Peyer's patch (tissue), 4 donors: ENCODE data around the gene UBE2L6. TPM values are rescaled to one million over a fixed set of nuclear protein-coding genes. Genes with fewer than 3 reads are reported as not detected.

ENCODE experiments used
- DNase-seq, 3 donors: peaks; one replicate each; pipeline ENCODE4 v3.0.0-alpha.2; 2017 to 2019
- H3K27ac ChIP-seq, 4 donors: fragments of 200-600 bp; sonication (generic); one replicate each; pipeline ENCODE4 v1.5.1; 2016 to 2019
- H3K27me3 ChIP-seq, 2 donors: fragments of 200-600 bp; sonication (generic); one replicate each; pipeline ENCODE4 v1.5.1; 2019
- H3K36me3 ChIP-seq, 3 donors: fragments of 200-600 bp; sonication (generic); one replicate each; pipeline ENCODE4 v1.5.1; 2016 to 2019
- H3K4me1 ChIP-seq, 4 donors: fragments of 200-600 bp; sonication (generic); one replicate each; pipeline ENCODE4 v1.5.1; 2016 to 2019
- H3K4me3 ChIP-seq, 4 donors: fragments of 200-600 bp; sonication (generic); 1 replicate in 3 of 4; 2 replicates in 1 of 4; pipeline ENCODE4 v1.5.1; 2016 to 2019; ENCODE audit warnings: mild to moderate bottlenecking in 1 of 4
- H3K9me3 ChIP-seq, 4 donors: fragments of 200-600 bp; sonication (generic); one replicate each; pipeline ENCODE4 v1.5.1; 2016 to 2019; ENCODE audit warnings: mild to moderate bottlenecking in 1 of 4
- CTCF ChIP-seq, 6 experiments: fragments of 450-650 bp in 4 of 6; fragments of 200-600 bp in 2 of 6; sonication (generic) in 1 of 6; IDR thresholded peaks; one replicate each; pipeline ENCODE4 v1.5.1; 2017 to 2019; ENCODE audit warnings: antibody characterized with exemption in 6 of 6, mild to moderate bottlenecking in 3 of 6, moderate library complexity in 1 of 6
- POLR2A ChIP-seq, 2 donors: fragments of 450-650 bp; IDR thresholded peaks; one replicate each; pipeline ENCODE4 v1.5.1; 2017; ENCODE audit warnings: antibody characterized with exemption in 2 of 2, mild to moderate bottlenecking in 2 of 2, moderate library complexity in 2 of 2
- small RNA-seq, 2 donors: library from RNA; depleted of rRNA; stranded (forward); fragments of <200 nt; gene quantifications; one replicate each; pipeline ENCODE3, GENCODE V24; 2016
- total RNA-seq, 4 donors: library from RNA; depleted of rRNA; stranded (reverse); fragments of >200 nt; gene quantifications; one replicate each; pipeline ENCODE4 v1.1.0, GENCODE V29; 2016

UBE2L6 gene
- total RNA-seq, 4 donors from 2014 or later = 15.6 to 66.0 (median 25.1) TPM

GRCh38 chr11:57502376-57502775 is 65.1 kb downstream of the UBE2L6 start:
- H3K36me3 ChIP-seq = no peaks in the 10 kb centered on the region
- H3K4me3 ChIP-seq = no peak overlapping the region
- H3K27ac ChIP-seq = no peak overlapping the region
- no peaks in the 10 kb centered on the region for H3K27me3 ChIP-seq
- peaks cover 0 to 12% (median 2%) of the 10 kb centered on the region in 4 donors for H3K4me1 ChIP-seq
- no peak for DNase-seq
- no peak for TF ChIP-seq CTCF (IDR thresholded peaks at IDR 0.05)
- TF ChIP-seq POLR2A (IDR thresholded peaks at IDR 0.05) = no peak
- no peaks in the 10 kb centered on the region for H3K9me3 ChIP-seq

GRCh38 chr11:57501953-57502352 is 65.5 kb downstream of the UBE2L6 start:
- Histone ChIP-seq H3K36me3 (no peaks in the 10 kb centered on the region), H3K27me3 (no peaks in the 10 kb centered on the region), H3K4me1 (peaks cover 0 to 12% (median 2%) of the 10 kb centered on the region in 4 donors), H3K9me3 (no peaks in the 10 kb centered on the region), H3K4me3 (no peak overlapping the region), H3K27ac (no peak overlapping the region)
- TF ChIP-seq POLR2A (IDR thresholded peaks at IDR 0.05) (no peak), CTCF (IDR thresholded peaks at IDR 0.05) (no peak)
- DNase-seq = no peak

Small RNAs within 50 kb of the gene (small RNA-seq; reads per million reads assigned to genes)
- 0 reads per million in 2 donors for gene RN7SL605P

Other genes with a start within 250 kb of the UBE2L6 start
- 100 to 1,000 TPM in 3 of 4 donors, 10 to 100 TPM in 1; 91.8 to 156 (median 139) TPM for gene TNKS1BP1, start 242.7 kb downstream of the UBE2L6 start, total RNA-seq
- 100 to 1,000 TPM in 1 of 4 donors, 10 to 100 TPM in 3; 39.9 to 106 (median 50.6) TPM for gene SSRP1, start 231.8 kb downstream of the UBE2L6 start, total RNA-seq
- under 1 TPM in 1 of 4 donors, not detected in 3; 0.80 TPM for gene P2RX3, start 229.3 kb downstream of the UBE2L6 start, total RNA-seq
- gene PRG3, start 186.5 kb downstream of the UBE2L6 start, total RNA-seq = not detected
- not detected for gene PRG2, start 177.0 kb downstream of the UBE2L6 start, total RNA-seq
- gene SLC43A3, start 140.6 kb downstream of the UBE2L6 start, total RNA-seq = 10 to 100 TPM in 3 of 4 donors, 1 to 10 TPM in 1; 5.1 to 38.8 (median 17.6) TPM
- 1 to 10 TPM in 1 of 4 donors, not detected in 3; 1.2 TPM for gene RTN4RL2, start 107.1 kb downstream of the UBE2L6 start, total RNA-seq
- gene SLC43A1, start 52.0 kb downstream of the UBE2L6 start, total RNA-seq = 10 to 100 TPM in 3 of 4 donors, 1 to 10 TPM in 1; 4.6 to 19.0 (median 11.2) TPM
- 10 to 100 TPM; 16.8 to 39.6 (median 19.6) TPM for gene TIMM10, start 36.9 kb downstream of the UBE2L6 start, total RNA-seq
- gene SMTNL1, start 30.1 kb downstream of the UBE2L6 start, total RNA-seq = not detected
- 100 to 1,000 TPM in 2 of 4 donors, 10 to 100 TPM in 2; 29.9 to 158 (median 93.1) TPM for gene SERPING1, start 30.0 kb upstream of the UBE2L6 start, total RNA-seq
- gene YPEL4, start 82.2 kb upstream of the UBE2L6 start, total RNA-seq = 1 to 10 TPM in 1 of 4 donors, under 1 TPM in 3; 0.35 to 2.5 (median 0.71) TPM
- 10 to 100 TPM in 3 of 4 donors, 1 to 10 TPM in 1; 9.1 to 16.1 (median 12.8) TPM for gene CLP1, start 90.1 kb upstream of the UBE2L6 start, total RNA-seq
- gene ZDHHC5, start 100.4 kb upstream of the UBE2L6 start, total RNA-seq = 10 to 100 TPM; 27.2 to 69.7 (median 60.1) TPM
- gene MED19, start 144.5 kb upstream of the UBE2L6 start, total RNA-seq = 10 to 100 TPM in 3 of 4 donors, 1 to 10 TPM in 1; 3.0 to 26.4 (median 21.5) TPM
- gene TMX2, start 144.9 kb upstream of the UBE2L6 start, total RNA-seq = 10 to 100 TPM; 18.2 to 86.0 (median 74.9) TPM
- gene SELENOH, start 173.8 kb upstream of the UBE2L6 start, total RNA-seq = 10 to 100 TPM; 42.0 to 50.5 (median 46.5) TPM
- gene BTBD18, start 184.1 kb upstream of the UBE2L6 start, total RNA-seq = not detected
- gene CTNND1, start 194.1 kb upstream of the UBE2L6 start, total RNA-seq = 100 to 1,000 TPM; 205 to 366 (median 346) TPM